Forelimb muscle (tissue), 1 donor: ENCODE results near the gene CYP2U1. TPM values are rescaled to one million over a fixed set of nuclear protein-coding genes. Genes with fewer than 3 reads are reported as not detected.
"Not testable (repeated sequence)": the region's sequence is repeated elsewhere in the genome, so short reads cannot be mapped to it uniquely, and the experiment has no call there.

Experiments used
- DNase-seq: peaks from one replicate; pipeline ENCODE4 v3.0.0-alpha.2; 2013; ENCODE audit warnings: low read depth
- polyA plus RNA-seq: library from polyadenylated mRNA; unstranded; fragments of 120-200 nt; gene quantifications from one replicate; pipeline ENCODE4 v1.2.1, GENCODE V29; 2013; ENCODE audit not compliant: insufficient read length

Gene CYP2U1
- polyA plus RNA-seq, 1 donor: 4.7 TPM

DNA sequence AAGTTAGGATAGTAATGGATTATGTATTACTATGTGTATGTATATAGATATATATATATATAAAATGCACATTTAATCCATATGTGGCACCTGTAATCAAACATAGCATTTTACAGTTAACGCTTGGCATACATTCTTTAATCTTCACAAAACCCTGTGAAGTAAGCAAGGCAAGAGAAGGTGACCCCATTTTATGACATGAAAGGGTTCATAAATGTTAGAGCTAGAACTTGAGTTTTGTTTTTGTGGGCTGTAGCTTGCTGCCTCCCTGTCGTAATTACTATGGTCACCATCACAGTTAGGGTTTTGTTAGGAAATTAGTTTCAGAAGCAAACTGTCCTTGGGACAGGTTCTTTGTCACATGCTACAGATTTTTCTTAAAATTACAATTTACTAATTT, 13.8 kb upstream of the CYP2U1 start:
- DNase-seq: no peak

DNA sequence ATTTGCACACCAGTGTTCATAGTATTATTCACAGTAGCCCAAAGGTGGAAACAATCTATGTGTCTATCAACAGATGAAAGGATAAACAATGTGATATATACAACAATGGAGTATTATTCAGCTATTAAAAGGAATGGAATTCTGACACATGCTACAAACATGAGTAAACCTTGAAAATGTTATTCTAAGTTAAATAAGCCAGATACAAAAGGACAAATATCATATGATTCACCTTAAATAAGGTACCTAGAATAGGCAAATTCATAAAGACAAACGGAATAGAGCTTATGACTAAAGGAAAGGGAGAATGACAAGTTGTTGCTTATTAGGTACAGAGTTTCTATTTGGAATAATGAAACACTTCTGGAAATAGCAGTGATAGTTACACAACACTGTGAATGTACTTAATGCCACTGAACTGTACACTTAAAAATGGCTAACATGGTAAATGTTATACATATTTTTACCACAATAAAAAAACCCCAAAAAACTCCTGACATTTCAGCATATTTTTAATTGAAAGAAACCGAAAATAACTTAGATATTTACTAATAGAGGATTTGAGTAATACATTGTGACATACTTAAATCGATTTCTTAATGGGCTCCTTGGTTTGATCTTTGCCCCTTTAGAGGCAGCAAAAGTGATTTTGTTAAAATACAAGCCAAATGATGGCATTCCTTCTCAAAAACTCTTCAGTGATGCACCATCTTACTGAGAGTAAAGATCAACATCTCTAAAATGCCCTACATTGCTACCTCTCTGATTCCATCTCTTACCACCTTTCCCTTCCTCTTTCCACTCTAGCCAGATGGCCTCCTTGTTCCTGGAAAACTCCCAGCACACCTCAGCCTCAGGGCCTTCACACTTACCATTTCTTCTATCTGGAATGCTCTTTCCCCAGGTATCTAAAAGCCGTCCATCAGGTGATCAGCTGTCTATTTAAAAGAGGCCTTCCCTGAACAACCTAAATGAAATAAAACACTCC, 8.6 kb upstream of the CYP2U1 start:
- no peak for DNase-seq

DNA sequence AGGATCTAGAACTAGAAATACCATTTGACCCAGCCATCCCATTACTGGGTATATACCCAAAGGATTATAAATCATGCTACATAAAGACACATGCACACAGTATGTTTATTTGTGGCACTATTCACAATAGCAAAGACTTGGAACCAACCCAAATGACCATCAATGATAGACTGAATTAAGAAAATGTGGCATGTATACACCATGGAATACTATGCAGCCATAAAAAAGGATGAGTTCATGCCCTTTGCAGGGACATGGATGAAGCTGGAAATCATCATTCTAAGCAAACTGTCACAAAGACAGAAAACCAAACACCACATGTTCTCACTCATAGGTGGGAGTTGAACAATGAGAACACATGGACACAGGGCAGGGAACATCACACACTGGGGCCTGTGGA, 5.6 kb upstream of the CYP2U1 start:
- not testable (repeated sequence) for DNase-seq

DNA sequence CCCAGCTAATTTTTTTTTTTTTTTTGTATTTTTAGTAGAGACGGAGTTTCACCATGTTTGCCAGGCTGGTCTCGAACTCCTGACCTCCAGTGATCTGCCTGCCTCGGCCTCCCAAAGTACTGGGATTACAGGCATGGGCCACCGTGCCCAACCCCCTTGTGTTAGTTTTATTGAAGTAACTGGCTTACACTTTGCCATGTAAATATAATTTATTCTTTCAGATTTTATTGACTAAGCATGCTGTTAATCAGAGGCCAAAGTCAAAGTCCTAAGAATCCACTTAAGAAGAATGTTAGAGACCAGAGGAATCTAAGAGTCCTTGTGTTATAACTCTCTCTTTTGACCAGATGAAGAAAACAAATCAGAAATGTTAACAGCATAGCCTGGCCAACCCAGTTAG, 4.5 kb upstream of the CYP2U1 start:
- DNase-seq: not testable (repeated sequence)

DNA sequence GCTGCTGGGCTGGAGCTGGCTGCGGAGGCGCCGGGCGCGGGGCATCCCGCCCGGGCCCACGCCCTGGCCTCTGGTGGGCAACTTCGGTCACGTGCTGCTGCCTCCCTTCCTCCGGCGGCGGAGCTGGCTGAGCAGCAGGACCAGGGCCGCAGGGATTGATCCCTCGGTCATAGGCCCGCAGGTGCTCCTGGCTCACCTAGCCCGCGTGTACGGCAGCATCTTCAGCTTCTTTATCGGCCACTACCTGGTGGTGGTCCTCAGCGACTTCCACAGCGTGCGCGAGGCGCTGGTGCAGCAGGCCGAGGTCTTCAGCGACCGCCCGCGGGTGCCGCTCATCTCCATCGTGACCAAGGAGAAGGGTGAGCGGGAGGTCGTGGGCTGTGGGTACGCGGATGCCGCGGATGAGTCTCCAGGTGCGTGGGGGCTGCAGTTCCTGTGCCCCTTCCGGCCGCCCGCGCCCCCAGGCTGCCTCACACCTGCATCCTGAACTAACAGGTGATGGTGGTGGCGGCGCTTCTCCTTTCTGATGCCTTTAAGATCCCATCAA, 499 bp downstream of the CYP2U1 start:
- DNase-seq: no peak

DNA sequence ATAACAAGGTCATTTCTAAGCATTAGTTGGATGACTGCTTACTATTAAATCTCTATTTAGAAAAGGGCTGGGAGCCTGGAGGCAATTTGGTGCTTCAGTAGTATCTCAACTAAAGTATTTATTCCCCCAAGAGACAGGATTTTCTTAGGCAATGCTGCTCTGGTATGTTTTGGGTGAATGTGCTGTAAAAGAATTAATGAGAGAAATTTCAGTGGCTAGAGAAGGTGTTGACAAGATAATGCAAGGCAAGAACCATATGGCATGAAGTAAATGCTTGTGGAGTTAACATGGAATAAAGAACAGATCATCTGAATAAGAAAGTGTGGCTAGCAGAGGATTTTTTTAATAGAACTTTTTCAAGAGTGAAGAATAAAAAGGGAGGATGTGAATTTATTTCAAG, 3.9 kb downstream of the CYP2U1 start:
- no peak for DNase-seq

DNA sequence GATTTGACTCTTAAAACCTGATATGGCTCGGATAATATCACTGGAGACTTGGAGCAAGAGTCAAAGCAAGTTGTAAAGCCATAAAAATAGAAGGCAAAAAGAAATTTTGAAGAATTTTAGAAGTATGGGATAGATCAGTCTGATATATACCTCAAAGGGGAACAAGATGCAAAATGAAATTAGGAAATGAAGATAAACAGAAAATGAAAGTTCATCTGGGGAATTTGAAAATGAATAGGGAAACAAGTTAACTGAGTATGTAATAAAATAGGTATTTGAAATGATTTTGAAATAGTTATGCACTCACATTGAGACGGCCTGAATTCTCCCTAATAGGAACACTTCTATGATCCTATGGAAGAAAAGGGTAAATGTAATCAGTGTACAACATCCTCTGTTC, 5.7 kb downstream of the CYP2U1 start:
- no peak for DNase-seq

DNA sequence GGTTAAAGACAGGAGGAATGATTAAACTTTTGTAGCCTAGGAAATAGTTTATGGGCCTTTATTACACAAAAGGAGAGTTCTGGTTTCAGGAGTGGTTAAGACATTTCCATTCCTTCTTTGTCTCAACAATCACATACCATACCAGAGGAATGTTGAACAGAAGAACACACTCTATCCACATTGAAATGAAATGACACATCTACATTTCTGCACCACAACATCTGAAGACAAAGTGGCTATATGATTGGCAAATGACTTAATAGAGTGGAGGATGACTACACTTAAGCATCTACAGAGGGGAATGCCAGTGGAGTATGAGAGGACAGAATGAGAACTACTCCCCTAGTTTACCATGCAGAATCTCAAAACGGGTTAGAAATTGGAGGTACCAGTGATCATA, 8.0 kb downstream of the CYP2U1 start:
- no peak for DNase-seq

DNA sequence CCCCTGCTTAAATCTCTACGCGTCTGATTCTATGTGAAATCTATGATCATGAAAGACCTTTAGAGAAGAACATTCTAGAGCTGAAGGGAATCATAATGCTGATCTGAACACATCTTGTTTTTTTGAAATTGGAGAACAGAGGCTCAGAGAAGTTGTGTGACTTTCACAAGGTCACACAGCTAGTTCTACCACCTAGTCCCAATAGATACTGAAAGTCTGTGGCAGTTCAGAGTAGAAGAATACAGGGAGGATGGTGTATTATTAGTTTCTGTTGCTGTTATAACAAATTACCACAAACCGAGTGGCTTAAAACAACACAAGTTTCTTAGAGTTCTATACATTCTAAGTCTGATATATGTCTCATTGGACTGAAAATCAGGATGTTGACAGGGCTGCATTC, 14.5 kb downstream of the CYP2U1 start:
- DNase-seq: no peak

DNA sequence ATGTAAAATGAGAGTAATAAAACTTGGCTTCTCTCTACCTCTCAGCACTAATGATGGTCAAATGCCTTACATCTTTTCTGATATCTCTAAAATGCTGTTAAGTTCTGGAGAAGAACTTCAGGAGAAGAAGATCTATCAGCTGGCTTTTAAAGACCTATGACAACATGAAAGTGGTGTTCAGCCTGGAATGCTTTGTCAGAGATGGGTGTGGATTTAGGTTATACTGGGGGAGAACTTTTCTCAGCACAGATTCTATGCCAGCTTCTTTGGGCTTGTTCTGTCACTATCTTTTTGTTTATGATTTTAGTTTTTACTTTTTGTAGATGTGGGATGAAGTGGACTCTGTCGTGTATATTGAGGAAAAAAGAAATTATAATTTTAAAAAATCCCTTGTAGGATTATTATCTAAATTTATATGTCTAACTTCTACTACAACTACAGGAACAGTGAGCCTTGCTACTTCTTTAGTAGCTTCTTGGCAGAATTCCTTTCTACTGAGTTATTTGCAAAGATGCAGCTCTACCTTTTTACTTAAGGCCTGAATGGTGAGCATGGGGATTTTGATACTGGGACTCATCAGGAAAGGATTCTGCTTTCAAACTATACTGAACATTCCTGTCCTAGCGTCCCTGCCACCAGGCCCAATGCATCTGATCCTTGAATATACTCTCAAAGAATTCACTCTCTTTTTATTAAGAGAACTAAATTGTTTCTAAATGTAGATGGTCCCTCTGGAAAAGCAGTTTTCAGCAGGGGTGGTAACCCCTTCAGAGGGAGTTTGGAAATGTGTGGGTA, 19.6 kb downstream of the CYP2U1 start:
- DNase-seq: no peak

DNA sequence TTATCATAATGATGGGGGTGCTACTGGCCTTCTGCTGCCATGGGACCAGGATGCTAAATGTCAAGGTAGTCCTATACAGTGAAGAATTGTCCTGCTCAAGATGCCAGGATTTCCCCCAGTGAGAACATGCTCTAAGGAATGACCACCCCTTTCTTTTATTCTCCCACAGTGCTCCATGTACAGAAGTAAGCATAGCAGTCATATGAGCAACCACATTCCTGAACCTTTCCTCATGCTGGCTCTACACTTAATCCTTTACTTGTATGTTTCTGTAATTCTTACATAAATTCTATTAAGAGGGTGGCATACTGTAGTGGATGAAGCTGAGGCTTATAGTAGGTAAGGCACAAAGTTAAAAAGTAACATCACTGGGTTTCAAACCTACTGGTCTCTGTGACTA, 20.2 kb downstream of the CYP2U1 start:
- DNase-seq: no peak

DNA sequence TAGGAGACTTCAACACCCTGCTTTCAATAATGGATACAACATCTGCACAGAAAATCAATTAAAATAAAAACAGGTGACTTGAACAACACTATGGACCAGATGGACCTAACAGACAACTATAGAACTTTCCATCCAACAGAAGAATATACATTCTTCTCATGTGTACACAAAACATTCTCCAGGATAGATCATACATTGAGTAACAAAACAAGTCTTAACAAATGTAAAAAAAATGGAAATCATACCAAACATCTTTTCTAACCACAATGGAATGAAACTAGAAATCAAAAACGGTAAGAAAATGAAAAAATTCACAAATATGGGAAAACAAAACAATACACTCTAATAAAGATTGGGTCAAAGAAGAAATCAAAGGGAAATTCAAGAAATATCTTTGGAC, 24.7 kb downstream of the CYP2U1 start:
- no peak for DNase-seq

DNA sequence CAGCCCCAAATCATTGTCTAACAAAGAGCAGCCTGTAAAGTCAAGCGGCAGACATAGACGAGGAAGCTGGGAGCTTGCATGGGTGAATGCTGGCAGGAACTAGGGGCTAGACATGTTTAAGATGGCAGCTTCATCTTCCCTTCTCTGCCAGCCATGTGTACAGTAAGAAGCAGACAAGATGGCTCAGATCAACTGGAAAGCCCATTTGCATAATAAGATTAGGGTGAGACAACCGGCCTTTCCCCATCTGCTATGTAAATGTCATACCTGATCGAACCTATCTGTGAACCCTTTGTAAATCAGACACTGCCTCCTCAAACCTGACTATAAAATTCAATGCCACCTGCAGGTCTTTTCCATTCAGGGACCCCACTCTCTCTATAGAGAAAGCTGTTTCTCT, 35.6 kb downstream of the CYP2U1 start:
- no peak for DNase-seq

DNA sequence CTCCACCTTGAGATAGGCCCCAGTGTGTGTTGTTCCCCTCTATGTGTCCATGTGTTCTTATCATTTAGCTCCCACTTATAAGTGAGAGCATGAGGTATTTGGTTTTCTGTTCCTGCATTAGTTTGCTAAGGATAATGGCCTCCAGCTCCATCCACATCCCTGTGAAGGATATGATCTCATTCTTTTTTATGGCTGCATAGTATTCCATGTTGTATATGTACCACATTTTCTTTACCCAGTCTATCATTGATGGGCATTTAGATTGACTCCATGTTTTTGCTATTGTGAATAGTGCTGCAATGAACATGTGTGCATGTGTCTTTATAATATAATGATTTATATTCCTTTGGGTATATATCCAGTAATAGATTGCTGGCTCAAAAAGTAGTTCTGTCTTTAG, 36.2 kb downstream of the CYP2U1 start:
- not testable (repeated sequence) for DNase-seq

DNA sequence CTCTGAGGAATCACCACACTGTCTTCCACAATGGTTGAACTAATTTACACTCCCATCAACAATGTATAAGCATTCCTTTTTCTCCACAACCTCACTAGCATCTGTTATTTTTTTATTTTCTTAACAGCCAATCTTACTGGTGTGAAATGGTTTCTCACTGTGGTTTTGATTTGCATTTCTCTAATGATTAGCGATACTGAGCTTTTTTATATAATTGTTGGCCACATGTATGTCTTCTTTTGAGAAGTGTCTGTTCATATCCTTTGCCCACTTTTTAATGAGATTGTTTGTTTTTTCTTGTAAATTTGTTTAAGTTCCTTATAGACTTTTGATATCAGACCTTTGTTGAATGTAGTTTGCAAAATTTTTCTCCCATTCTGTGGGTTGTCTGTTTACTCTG, 36.6 kb downstream of the CYP2U1 start:
- DNase-seq: not testable (repeated sequence)

DNA sequence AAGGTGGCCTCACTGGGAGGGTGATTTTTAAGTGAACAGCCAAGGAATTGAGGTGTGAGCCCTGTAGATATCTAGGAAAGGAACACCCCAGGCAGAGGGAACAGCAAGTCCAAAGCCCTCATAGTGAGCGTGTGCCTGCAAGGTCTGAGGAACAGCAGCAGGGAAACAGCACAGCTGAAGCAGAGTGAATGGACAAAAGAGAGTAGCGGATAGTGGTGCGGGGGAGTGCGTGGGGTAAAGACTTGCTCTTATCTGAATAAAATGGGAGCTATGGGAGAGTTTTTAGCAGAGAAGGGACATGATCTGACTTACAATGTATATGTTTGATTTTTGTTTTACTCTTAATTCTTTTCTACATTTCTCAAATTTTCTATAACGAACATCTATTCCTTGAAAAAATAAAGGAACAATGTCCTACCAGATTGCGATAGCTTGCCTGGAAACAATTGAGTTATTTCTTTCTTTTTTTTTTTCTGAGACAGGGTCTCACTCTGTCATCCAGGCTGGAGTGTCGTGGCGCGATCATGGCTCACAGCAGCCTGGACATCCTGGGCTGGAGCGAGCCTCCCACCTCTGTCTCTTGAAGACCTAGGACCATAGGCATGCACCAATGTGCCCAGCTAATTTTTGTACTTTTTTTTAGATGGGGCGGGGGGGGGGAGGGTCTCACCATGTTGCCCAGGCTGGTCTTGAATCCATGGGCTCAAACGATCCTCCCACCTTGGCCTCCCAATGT, 38.9 kb downstream of the CYP2U1 start:
- DNase-seq: no peak

DNA sequence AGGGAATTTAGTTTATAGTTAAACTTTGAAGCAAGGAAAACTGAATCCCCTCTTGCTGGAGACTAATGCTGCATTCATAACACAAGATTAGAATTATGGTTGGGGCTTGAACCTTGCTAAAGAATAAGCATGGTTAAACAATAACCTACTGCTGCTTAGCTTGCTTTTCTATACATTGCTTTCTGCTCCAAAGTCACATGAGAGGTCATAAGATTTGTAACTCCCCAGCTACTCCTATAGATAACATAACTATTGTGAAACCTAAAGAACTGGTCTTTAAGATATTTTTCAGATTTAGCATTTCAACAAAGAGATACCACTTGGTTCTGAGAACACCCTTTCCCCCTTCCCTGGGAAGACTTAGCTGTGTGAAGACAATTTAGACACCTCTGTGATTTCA, 41.3 kb downstream of the CYP2U1 start:
- no peak for DNase-seq

DNA sequence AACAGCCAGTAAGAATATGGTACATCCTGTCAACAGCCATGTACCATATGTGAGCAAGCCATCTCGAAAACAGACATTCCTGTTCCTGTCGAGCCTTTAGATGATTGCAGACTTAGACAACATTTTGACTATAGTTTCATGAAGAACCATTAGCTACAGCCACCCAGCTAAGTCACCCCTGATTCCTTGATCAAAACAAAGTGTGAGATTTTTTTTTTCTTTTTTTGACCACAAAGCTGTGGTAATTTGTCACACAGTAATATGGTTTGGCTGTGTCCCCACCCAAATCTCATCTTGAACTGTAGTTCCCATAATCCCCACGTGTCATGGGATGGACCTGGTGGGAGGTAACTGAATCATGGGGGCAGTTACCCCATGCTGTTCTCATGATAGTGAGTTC, 43.2 kb downstream of the CYP2U1 start:
- no peak for DNase-seq

DNA sequence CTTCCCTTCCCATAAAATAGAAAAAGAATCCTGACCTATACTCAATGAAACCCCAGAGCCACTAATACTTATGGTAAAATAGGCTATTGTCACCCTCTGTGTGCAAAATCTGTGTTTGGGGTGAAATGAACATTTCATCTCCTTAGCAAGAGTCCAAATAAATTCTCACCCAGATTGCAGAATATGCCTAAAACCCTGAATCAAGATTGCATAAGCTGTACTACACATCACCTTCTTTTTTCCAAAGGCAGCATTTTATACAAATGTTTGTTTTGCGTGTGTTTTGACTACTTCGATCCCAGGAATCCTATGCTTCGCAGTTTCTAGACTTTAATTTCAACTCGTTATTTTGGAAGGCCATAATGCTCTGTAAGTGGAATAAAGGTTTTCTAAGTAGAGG, 46.1 kb downstream of the CYP2U1 start:
- no peak for DNase-seq

DNA sequence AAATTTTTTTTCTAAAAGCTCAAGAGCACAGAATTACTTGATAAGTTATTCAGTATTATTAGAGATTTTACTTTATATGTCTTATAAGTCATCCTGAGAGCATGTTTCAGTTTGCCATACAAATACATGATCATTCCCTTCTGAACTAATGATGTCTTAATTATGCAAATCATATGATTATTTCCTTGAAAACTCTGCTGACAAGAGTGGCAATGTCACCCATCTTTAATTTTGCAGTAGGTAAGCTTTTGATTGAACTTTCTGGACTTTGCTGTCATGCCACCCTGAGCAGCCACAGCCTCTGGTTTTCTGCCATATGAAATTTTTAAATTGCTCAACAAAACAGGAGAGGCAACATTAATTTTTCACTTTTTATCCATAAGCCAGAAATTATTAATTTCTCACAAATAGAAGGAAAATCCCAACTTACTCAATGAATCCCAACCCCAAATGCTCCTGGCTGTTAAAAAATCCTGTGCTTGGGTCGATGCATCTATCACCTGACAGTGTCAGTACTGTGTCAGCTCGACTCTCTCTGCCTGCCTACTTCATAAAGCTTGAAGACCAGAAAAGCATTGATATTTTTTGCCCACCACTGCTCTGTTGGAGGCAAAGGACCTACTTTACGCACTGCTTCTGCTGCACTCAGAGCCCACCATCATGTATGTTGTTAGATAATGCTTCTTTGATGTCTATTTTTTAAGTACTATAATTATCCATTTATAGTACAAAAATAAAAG, 46.8 kb downstream of the CYP2U1 start:
- DNase-seq: no peak
